ENCODE results near the gene VEZT. TPM values are rescaled to one million over a fixed set of nuclear protein-coding genes. Genes with fewer than 3 reads are reported as not detected.

Gene VEZT
- total and polyA plus RNA-seq, 9 of the 15 experiments (the other 6 are each of a cell fraction or from before 2014, with no cell fraction given), result 16.1 to 61.5 (median 32.6) TPM

DNA sequence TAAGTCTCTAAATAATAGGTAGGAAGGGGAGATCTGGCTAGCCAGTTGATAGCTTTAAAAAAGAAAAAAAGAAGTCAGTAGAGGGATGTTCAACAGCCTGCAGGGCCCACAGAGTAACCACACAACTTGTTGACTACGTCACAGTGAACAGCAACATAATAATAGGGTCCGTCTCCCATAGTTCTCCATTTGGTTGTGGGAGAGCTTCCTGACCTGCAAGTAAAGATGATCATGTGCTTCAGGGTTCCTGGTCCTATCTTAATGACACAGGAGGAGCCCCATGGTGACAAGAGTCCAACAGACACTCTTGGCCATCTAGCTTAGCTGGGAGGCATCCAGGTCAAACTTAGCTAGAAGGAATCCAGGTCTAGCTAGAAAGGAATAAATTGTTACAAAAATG lies 36.5 kb upstream of the VEZT start (continued):
- TF ChIP-seq IRF9 (tag; IDR thresholded peaks at IDR 0.05) (no peak), ZNF408 (CRISPR knock-in tag; IDR thresholded peaks at IDR 0.05; ENCODE audit: low read depth) (no peak), SMAD3 (CRISPR knock-in tag; conservative IDR thresholded peaks at IDR 0.05) (no peak), ZNF445 (CRISPR knock-in tag; IDR thresholded peaks at IDR 0.05; ENCODE audit: low read depth) (no peak), EP300 (IDR thresholded peaks at IDR 0.05; ENCODE audit: low read length) (peak; percentile 73; the same call in 1 of the 2 replicates), USF2 (CRISPR knock-in tag; IDR thresholded peaks at IDR 0.05) (no peak), HMBOX1 (IDR thresholded peaks at IDR 0.05) (peak; percentile 68), CREB5 (CRISPR knock-in tag; IDR thresholded peaks at IDR 0.05) (no peak), PURB (CRISPR knock-in tag; IDR thresholded peaks at IDR 0.05; ENCODE audit: low read depth) (no peak), TAL1 (IDR thresholded peaks at IDR 0.05) (peak; percentile 70), TEAD4 (IDR thresholded peaks at IDR 0.05; ENCODE audit: low read length) (peak; percentile 60), TEAD4 (CRISPR knock-in tag; IDR thresholded peaks at IDR 0.05; ENCODE audit: borderline replicate concordance) (no peak), PATZ1 (CRISPR knock-in tag; IDR thresholded peaks at IDR 0.05; ENCODE audit: borderline replicate concordance) (no peak), FOXA3 (CRISPR knock-in tag; conservative IDR thresholded peaks at IDR 0.05 in 1 of 2, IDR thresholded peaks at IDR 0.05 in 1 of 2) (peak; percentile 69 to 84; a peak in 3 of 4 replicates), RBM25 (IDR thresholded peaks at IDR 0.05; ENCODE audit: low read depth, low read length, severe bottlenecking) (no peak), ZNF740 (CRISPR knock-in tag; IDR thresholded peaks at IDR 0.05) (no peak), ZNF740 (tag; IDR thresholded peaks at IDR 0.05) (no peak)
- TF ChIP-seq, protein P1, sequence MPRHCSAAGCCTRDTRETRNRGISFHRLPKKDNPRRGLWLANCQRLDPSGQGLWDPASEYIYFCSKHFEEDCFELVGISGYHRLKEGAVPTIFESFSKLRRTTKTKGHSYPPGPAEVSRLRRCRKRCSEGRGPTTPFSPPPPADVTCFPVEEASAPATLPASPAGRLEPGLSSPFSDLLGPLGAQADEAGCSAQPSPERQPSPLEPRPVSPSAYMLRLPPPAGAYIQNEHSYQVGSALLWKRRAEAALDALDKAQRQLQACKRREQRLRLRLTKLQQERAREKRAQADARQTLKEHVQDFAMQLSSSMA (CRISPR knock-in tag; IDR thresholded peaks at IDR 0.05), result no peak
- TF ChIP-seq, protein P2, sequence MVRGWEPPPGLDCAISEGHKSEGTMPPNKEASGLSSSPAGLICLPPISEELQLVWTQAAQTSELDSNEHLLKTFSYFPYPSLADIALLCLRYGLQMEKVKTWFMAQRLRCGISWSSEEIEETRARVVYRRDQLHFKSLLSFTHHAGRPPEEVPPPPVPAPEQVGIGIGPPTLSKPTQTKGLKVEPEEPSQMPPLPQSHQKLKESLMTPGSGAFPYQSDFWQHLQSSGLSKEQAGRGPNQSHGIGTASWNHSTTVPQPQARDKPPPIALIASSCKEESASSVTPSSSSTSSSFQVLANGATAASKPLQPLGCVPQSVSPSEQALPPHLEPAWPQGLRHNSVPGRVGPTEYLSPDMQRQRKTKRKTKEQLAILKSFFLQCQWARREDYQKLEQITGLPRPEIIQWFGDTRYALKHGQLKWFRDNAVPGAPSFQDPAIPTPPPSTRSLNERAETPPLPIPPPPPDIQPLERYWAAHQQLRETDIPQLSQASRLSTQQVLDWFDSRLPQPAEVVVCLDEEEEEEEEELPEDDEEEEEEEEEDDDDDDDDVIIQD (CRISPR knock-in tag; IDR thresholded peaks at IDR 0.05), result no peak

Measured in K562 (cell line).